Measurements from ENCODE around the gene MRPL11. TPM values are rescaled to one million over a fixed set of nuclear protein-coding genes. Genes with fewer than 3 reads are reported as not detected.

Gene MRPL11
- total and polyA plus RNA-seq, 2 experiments from 2014 or later, result 139 to 237 TPM

GRCh38 chr11:66457826-66458225 lies 19.2 kb upstream of the MRPL11 start (continued):
- TF ChIP-seq ZNF462 (CRISPR knock-in tag; IDR thresholded peaks at IDR 0.05), result no peak
- no peak for TF ChIP-seq ZNF331 (CRISPR knock-in tag; IDR thresholded peaks at IDR 0.05; ENCODE audit: low read depth)
- no peak for TF ChIP-seq JUNB (IDR thresholded peaks at IDR 0.05; ENCODE audit: unreplicated experiment)
- no peak for TF ChIP-seq EZH2phosphoT487 (IDR thresholded peaks at IDR 0.05; ENCODE audit: unreplicated experiment)
- TF ChIP-seq EZH2 (IDR thresholded peaks at IDR 0.05; ENCODE audit: low read depth, unreplicated experiment), result no peak
- TF ChIP-seq NANOG (IDR thresholded peaks at IDR 0.05; ENCODE audit: borderline replicate concordance), result no peak
- no peak for TF ChIP-seq POLR2AphosphoS5 (IDR thresholded peaks at IDR 0.05; ENCODE audit: low read depth)
- TF ChIP-seq STAT1 (IDR thresholded peaks at IDR 0.05; ENCODE audit: unreplicated experiment), result no peak
- no peak for TF ChIP-seq ETS1 (IDR thresholded peaks at IDR 0.05)
- no peak for TF ChIP-seq CREB1 (CRISPR knock-in tag; IDR thresholded peaks at IDR 0.05; ENCODE audit: low read depth)
- no peak for TF ChIP-seq REST (IDR thresholded peaks at IDR 0.05; ENCODE audit: unreplicated experiment)
- no peak for TF ChIP-seq ZNF114 (CRISPR knock-in tag; IDR thresholded peaks at IDR 0.05)

Data from GM23338 (cell line).